ENCODE data around the gene DNAH12. TPM values are rescaled to one million over a fixed set of nuclear protein-coding genes. Genes with fewer than 3 reads are reported as not detected.

The DNAH12 gene
- total RNA-seq, 1 donor from 2014 or later, result 0.60 TPM

GRCh38 chr3:57583544-57583943 is 39.4 kb upstream of the DNAH12 start:
- TF ChIP-seq CTCF (IDR thresholded peaks at IDR 0.05; ENCODE audit: unreplicated experiment), result no peak
- Mint-ChIP-seq H3K36me3 (peaks cover 6% of the 10 kb centered on the region), H3K4me1 (peaks cover 12% of the 10 kb centered on the region), H3K27ac (no peak overlapping the region), H3K4me3 (no peak overlapping the region), H3K27me3 (ENCODE audit: low read depth) (no peaks in the 10 kb centered on the region), H3K9me3 (no peaks in the 10 kb centered on the region)
- DNase-seq (ENCODE audit: low spot score in 2 of 2, unreplicated experiment in 2 of 2), result no peak

GRCh38 chr3:57582474-57583168 is 38.5 kb upstream of the DNAH12 start:
- H3K9me3 Mint-ChIP-seq, result no peaks in the 10 kb centered on the region
- peaks cover 11% of the 10 kb centered on the region for H3K36me3 Mint-ChIP-seq
- no peak for DNase-seq (ENCODE audit: low spot score in 2 of 2, unreplicated experiment in 2 of 2)
- H3K4me1 Mint-ChIP-seq, result peaks cover 12% of the 10 kb centered on the region
- TF ChIP-seq CTCF (IDR thresholded peaks at IDR 0.05; ENCODE audit: unreplicated experiment), result no peak
- H3K27me3 Mint-ChIP-seq (ENCODE audit: low read depth), result no peaks in the 10 kb centered on the region
- no peak overlapping the region for H3K4me3 Mint-ChIP-seq
- H3K27ac Mint-ChIP-seq, result peak overlapping the region; percentile 48

DNA sequence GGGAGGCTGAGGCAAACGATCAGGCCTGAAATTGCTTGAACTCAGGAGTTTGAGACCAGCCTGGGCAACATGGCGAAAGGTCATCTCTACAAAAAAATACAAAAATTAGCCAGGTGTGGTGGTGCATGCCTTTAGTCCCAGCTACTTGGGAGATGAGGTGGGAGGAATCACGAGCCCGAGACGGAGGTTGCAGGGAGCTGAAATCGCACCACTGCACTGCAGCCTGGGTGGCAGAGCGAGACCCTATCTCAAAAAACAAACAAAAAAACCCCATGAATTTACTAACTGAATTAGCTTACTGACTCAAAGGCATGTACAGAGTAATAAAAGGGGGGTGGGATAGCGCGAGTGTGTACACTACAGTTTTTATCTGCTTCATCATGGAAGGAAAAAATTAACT is 33.7 kb upstream of the DNAH12 start:
- Mint-ChIP-seq H3K4me3 (no peak overlapping the region), H3K27ac (peak overlapping the region; percentile 64), H3K27me3 (ENCODE audit: low read depth) (no peaks in the 10 kb centered on the region), H3K4me1 (peaks cover 4% of the 10 kb centered on the region), H3K9me3 (no peaks in the 10 kb centered on the region), H3K36me3 (peaks cover 38% of the 10 kb centered on the region)
- TF ChIP-seq CTCF (IDR thresholded peaks at IDR 0.05; ENCODE audit: unreplicated experiment), result no peak
- no peak for DNase-seq (ENCODE audit: low spot score in 2 of 2, unreplicated experiment in 2 of 2)

GRCh38 chr3:57575966-57576626 is 32.0 kb upstream of the DNAH12 start:
- DNase-seq (ENCODE audit: low spot score in 2 of 2, unreplicated experiment in 2 of 2), result no peak
- Mint-ChIP-seq H3K27ac (peak overlapping the region; percentile 18), H3K27me3 (ENCODE audit: low read depth) (no peaks in the 10 kb centered on the region), H3K4me1 (peaks cover 4% of the 10 kb centered on the region), H3K9me3 (no peaks in the 10 kb centered on the region), H3K4me3 (no peak overlapping the region), H3K36me3 (peaks cover 46% of the 10 kb centered on the region)
- TF ChIP-seq CTCF (IDR thresholded peaks at IDR 0.05; ENCODE audit: unreplicated experiment), result no peak

DNA sequence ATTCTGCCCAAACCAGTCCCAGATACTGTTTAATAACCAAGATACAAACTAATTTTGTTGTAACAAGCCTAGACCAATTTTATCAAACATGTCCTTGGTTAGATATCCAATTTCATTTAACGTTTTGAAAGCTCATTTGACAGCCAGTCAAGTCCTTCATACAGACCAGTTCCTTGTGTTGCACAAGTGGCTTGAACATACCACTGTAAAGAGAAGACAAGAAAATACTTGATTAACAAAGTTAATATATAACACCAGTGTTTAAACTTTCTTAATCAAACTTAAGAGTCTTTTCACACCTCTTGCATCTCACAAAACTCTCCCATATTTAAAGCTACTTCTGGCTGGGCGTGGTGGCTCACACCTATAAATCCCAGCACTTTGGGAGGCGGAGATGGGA is 28.0 kb upstream of the DNAH12 start:
- no peak for TF ChIP-seq CTCF (IDR thresholded peaks at IDR 0.05; ENCODE audit: unreplicated experiment)
- Mint-ChIP-seq H3K9me3 (no peaks in the 10 kb centered on the region), H3K4me1 (peaks cover 6% of the 10 kb centered on the region), H3K27ac (no peak overlapping the region), H3K4me3 (no peak overlapping the region), H3K36me3 (peaks cover 42% of the 10 kb centered on the region), H3K27me3 (ENCODE audit: low read depth) (no peaks in the 10 kb centered on the region)
- no peak for DNase-seq (ENCODE audit: low spot score in 2 of 2, unreplicated experiment in 2 of 2)
